Endothelial cell of umbilical vein (primary cell): Measurements from ENCODE around the gene ZDHHC14.

ENCODE experiments used
- EZH2 ChIP-seq: IDR thresholded peaks from 2 replicates; pipeline ENCODE4 v1.6.1; 2012; ENCODE audit warnings: borderline replicate concordance, low read depth, mild to moderate bottlenecking, moderate library complexity, low read length, inconsistent platforms; ENCODE audit not compliant: severe bottlenecking
- GATA2 ChIP-seq: IDR thresholded peaks from 2 replicates; pipeline ENCODE4 v1.7.0; 2011; ENCODE audit warnings: low read depth, mild to moderate bottlenecking, moderate library complexity, mixed read lengths, low read length; ENCODE audit not compliant: insufficient read length, insufficient read depth
- POLR2A ChIP-seq: IDR thresholded peaks from 2 replicates; pipeline ENCODE4 v1.6.1; 2012; ENCODE audit warnings: low read depth, mild to moderate bottlenecking, control low read depth, low read length
- TF ChIP-seq, protein P1 (sequence below), 2 donors: IDR thresholded peaks; 1 replicate in 1 of 2; 2 replicates in 1 of 2; pipeline ENCODE4 v1.5.1; 2011; ENCODE audit warnings: low read length in 2 of 2, mild to moderate bottlenecking in 2 of 2, moderate library complexity in 2 of 2, control low read depth in 1 of 2, inconsistent platforms in 1 of 2, low read depth in 1 of 2; ENCODE audit not compliant: insufficient read depth in 1 of 2; ENCODE audit errors: extremely low read depth in 1 of 2

DNA sequence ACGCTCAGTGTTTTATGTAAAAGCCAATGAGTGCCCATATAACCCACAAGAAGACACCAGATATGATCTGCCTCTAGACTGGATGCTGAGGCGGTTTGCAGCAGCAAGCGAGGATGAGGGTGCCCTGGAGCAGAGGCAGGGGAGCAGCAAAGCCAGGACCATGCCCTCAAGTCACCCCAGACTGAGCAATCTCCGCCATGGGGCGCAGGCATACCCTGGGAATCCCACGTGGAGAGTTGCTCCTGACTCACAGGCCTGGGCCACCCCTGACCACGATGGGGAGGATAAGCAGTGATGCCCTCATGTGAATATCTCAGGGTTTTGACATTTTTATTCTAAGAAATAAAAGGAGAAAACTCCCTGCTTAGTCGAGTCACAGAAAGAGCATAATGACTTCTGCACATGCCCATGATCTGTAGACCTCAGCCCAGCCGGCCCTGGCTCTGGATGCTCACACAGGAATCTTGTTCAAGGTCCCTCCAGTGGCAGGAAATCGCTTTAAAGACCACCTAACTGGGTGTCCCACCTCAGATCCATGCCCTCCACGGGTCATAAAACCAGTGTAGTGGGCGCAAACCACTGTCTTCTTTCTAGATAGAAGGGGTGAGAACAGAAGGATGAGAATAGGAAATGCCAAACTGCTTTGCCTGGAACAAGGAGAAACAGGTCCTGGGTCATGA, 303.8 kb downstream of the ZDHHC14 start:
- TF ChIP-seq, protein P1, sequence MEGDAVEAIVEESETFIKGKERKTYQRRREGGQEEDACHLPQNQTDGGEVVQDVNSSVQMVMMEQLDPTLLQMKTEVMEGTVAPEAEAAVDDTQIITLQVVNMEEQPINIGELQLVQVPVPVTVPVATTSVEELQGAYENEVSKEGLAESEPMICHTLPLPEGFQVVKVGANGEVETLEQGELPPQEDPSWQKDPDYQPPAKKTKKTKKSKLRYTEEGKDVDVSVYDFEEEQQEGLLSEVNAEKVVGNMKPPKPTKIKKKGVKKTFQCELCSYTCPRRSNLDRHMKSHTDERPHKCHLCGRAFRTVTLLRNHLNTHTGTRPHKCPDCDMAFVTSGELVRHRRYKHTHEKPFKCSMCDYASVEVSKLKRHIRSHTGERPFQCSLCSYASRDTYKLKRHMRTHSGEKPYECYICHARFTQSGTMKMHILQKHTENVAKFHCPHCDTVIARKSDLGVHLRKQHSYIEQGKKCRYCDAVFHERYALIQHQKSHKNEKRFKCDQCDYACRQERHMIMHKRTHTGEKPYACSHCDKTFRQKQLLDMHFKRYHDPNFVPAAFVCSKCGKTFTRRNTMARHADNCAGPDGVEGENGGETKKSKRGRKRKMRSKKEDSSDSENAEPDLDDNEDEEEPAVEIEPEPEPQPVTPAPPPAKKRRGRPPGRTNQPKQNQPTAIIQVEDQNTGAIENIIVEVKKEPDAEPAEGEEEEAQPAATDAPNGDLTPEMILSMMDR (IDR thresholded peaks at IDR 0.05; ENCODE audit: extremely low read depth in 1 of 2, insufficient read depth in 1 of 2, low read depth in 1 of 2, low read length in 2 of 2) = no peak
- TF ChIP-seq POLR2A (no peak), EZH2 (no peak), GATA2 (no peak)
